Measurements from ENCODE around the gene EPHA5.

DNA sequence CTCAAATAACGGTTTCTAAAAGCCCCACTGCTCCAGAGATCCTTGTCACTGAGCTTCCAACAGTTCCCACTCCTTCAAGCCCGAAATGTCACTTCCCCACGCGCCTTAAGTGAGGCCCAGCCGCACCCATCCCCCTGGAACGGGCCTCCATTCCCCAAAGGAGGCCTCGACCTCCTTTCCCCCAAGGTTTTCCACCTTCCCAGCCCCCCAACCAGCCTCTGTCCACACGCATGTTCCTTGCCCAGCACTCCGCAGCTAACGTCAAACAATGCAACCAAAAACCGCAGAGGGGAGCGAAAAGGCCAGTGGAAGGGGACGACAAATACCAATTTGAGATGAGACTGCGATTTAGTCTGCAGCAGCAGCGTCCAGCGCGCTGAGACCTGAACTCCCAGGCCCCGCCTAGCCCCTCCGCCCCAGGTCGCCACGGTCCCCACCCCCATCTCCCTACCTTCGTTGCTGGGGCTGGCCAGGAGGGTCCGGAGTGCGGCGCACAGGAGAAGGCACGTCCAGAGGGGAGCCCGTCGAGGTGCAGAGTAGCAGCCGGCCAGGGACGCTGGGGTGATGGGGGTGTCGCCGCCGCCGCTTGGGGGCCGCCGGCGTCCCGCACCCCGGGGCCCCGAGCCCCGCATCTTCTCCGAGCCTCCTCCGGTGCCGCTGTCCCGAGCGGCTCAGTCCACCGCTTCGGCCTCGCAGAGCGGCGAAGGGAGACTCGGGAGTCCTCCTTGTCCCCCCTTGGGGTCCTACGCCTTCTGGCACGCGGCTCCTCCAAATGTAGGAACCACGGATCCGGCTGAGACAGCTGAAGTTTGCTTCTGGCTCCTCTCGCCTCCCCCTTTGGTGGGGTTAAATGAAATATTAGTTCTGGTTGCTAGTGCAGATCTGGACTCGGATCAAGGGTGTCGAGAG is 924 bp downstream of the EPHA5 start:
- TF ChIP-seq CTCF (conservative IDR thresholded peaks at IDR 0.05) (no peak), EZH2 (IDR thresholded peaks at IDR 0.05; ENCODE audit: low read depth) (no peak)

All from PC-9 (cell line).